ACC112 (cell line): ENCODE data around the gene SLC25A13.

Experiments used
- H2AFZ ChIP-seq: fragments of 200-600 bp; sonication (generic); one replicate; pipeline ENCODE4 v1.6.0; 2017; ENCODE audit warnings: antibody characterized with exemption, low read length; ENCODE audit not compliant: unreplicated experiment
- H3K27ac ChIP-seq: fragments of 200-600 bp; sonication (generic); 2 replicates; pipeline ENCODE4 v1.5.1; 2014; ENCODE audit warnings: low read depth, mild to moderate bottlenecking, antibody characterized with exemption, low read length, moderate library complexity
- H3K27me3 ChIP-seq: fragments of 200-600 bp; sonication (generic); 2 replicates; pipeline ENCODE4 v1.6.1; 2014; ENCODE audit warnings: mild to moderate bottlenecking, antibody characterized with exemption, low read length, moderate library complexity, mixed read lengths; ENCODE audit not compliant: insufficient read depth
- H3K36me3 ChIP-seq: fragments of 200-600 bp; sonication (generic); 2 replicates; pipeline ENCODE4 v1.6.1; 2016; ENCODE audit warnings: mild to moderate bottlenecking, antibody characterized with exemption, low read length, moderate library complexity, mixed read lengths; ENCODE audit not compliant: insufficient read depth
- H3K4me1 ChIP-seq: fragments of 200-600 bp; sonication (generic); one replicate; pipeline ENCODE4 v1.6.1; 2016; ENCODE audit warnings: low read length, mixed read lengths; ENCODE audit not compliant: insufficient read depth, unreplicated experiment, control insufficient read depth
- H3K4me3 ChIP-seq: fragments of 200-600 bp; sonication (generic); 2 replicates; pipeline ENCODE4 v1.5.1; 2014; ENCODE audit warnings: mild to moderate bottlenecking, low read depth, low read length
- H3K79me2 ChIP-seq: fragments of 200-600 bp; sonication (generic); one replicate; pipeline ENCODE4 v1.6.0; 2016; ENCODE audit warnings: low read length; ENCODE audit not compliant: control insufficient read depth, unreplicated experiment, insufficient read depth

Gene SLC25A13

GRCh38 chr7:96276019-96276418, 45.9 kb downstream of the SLC25A13 start:
- peaks cover 2% of the 10 kb centered on the region for H3K79me2 ChIP-seq
- no peak overlapping the region for H3K4me3 ChIP-seq
- no peaks in the 10 kb centered on the region for H3K4me1 ChIP-seq

GRCh38 chr7:96273716-96274115, 48.2 kb downstream of the SLC25A13 start:
- Histone ChIP-seq H3K27ac (no peak overlapping the region), H3K4me3 (no peak overlapping the region), H3K36me3 (peaks cover 4% of the 10 kb centered on the region; the same call in 1 of the 2 replicates), H3K79me2 (no peaks in the 10 kb centered on the region), H3K27me3 (no peaks in the 10 kb centered on the region), H2AFZ (no peak overlapping the region), H3K4me1 (no peaks in the 10 kb centered on the region)

More at GRCh38 chr7:96276019-96276418, 45.9 kb downstream of the SLC25A13 start:
- Histone ChIP-seq H2AFZ (no peak overlapping the region), H3K27me3 (no peaks in the 10 kb centered on the region), H3K36me3 (no peaks in the 10 kb centered on the region), H3K27ac (no peak overlapping the region)

- Histone ChIP-seq H2AFZ (no peak overlapping the region), H3K27ac (no peak overlapping the region), H3K4me3 (no peak overlapping the region), H3K4me1 (no peaks in the 10 kb centered on the region), H3K36me3 (peaks cover 4% of the 10 kb centered on the region), H3K79me2 (no peaks in the 10 kb centered on the region), H3K27me3 (no peaks in the 10 kb centered on the region)
These were observed 52.5 kb downstream of the SLC25A13 start for GRCh38 chr7:96269246-96269994.

GRCh38 chr7:96266580-96266979, 55.3 kb downstream of the SLC25A13 start:
- Histone ChIP-seq H3K79me2 (no peaks in the 10 kb centered on the region), H3K36me3 (peaks cover 4% of the 10 kb centered on the region)

GRCh38 chr7:96266015-96266414, 55.9 kb downstream of the SLC25A13 start:
- Histone ChIP-seq H3K4me3 (no peak overlapping the region), H3K79me2 (no peaks in the 10 kb centered on the region), H3K27ac (no peak overlapping the region), H3K4me1 (no peaks in the 10 kb centered on the region), H3K27me3 (no peaks in the 10 kb centered on the region), H2AFZ (no peak overlapping the region), H3K36me3 (peaks cover 4% of the 10 kb centered on the region)

More at GRCh38 chr7:96266580-96266979, 55.3 kb downstream of the SLC25A13 start:
- Histone ChIP-seq H3K27me3 (no peaks in the 10 kb centered on the region), H3K27ac (no peak overlapping the region), H3K4me1 (no peaks in the 10 kb centered on the region), H2AFZ (no peak overlapping the region), H3K4me3 (no peak overlapping the region)

- H3K4me1 ChIP-seq = no peaks in the 10 kb centered on the region
- H3K36me3 ChIP-seq = no peaks in the 10 kb centered on the region
- no peaks in the 10 kb centered on the region for H3K27me3 ChIP-seq
- H2AFZ ChIP-seq = no peak overlapping the region
- H3K4me3 ChIP-seq = no peak overlapping the region
- H3K79me2 ChIP-seq = no peaks in the 10 kb centered on the region
- H3K27ac ChIP-seq = no peak overlapping the region
These were observed 67.9 kb downstream of the SLC25A13 start for GRCh38 chr7:96253964-96254363.

- no peak overlapping the region for H3K27ac ChIP-seq
- H3K4me3 ChIP-seq = no peak overlapping the region
- H3K4me1 ChIP-seq = no peaks in the 10 kb centered on the region
- no peaks in the 10 kb centered on the region for H3K36me3 ChIP-seq
- H2AFZ ChIP-seq = no peak overlapping the region
- H3K79me2 ChIP-seq = no peaks in the 10 kb centered on the region
- no peaks in the 10 kb centered on the region for H3K27me3 ChIP-seq
These were observed 68.5 kb downstream of the SLC25A13 start for GRCh38 chr7:96253441-96253840.

- no peaks in the 10 kb centered on the region for H3K27me3 ChIP-seq
- no peak overlapping the region for H2AFZ ChIP-seq
- H3K4me1 ChIP-seq = no peaks in the 10 kb centered on the region
- H3K4me3 ChIP-seq = no peak overlapping the region
- no peaks in the 10 kb centered on the region for H3K36me3 ChIP-seq
- H3K27ac ChIP-seq = no peak overlapping the region
- peaks cover 4% of the 10 kb centered on the region for H3K79me2 ChIP-seq
These were observed 71.0 kb downstream of the SLC25A13 start for GRCh38 chr7:96250776-96251361.

- H3K79me2 ChIP-seq = peaks cover 6% of the 10 kb centered on the region
- H3K27ac ChIP-seq = no peak overlapping the region
- no peaks in the 10 kb centered on the region for H3K4me1 ChIP-seq
- H3K27me3 ChIP-seq = no peaks in the 10 kb centered on the region
- no peaks in the 10 kb centered on the region for H3K36me3 ChIP-seq
- no peak overlapping the region for H2AFZ ChIP-seq
- H3K4me3 ChIP-seq = no peak overlapping the region
These were observed 73.5 kb downstream of the SLC25A13 start for GRCh38 chr7:96248405-96248804.

GRCh38 chr7:96246919-96247318, 75.0 kb downstream of the SLC25A13 start:
- H3K27ac ChIP-seq = no peak overlapping the region
- peaks cover 6% of the 10 kb centered on the region for H3K79me2 ChIP-seq
- H3K4me1 ChIP-seq = no peaks in the 10 kb centered on the region
- H2AFZ ChIP-seq = no peak overlapping the region
- H3K36me3 ChIP-seq = no peaks in the 10 kb centered on the region
- H3K27me3 ChIP-seq = no peaks in the 10 kb centered on the region
- H3K4me3 ChIP-seq = no peak overlapping the region

- no peaks in the 10 kb centered on the region for H3K36me3 ChIP-seq
- no peak overlapping the region for H2AFZ ChIP-seq
- H3K4me3 ChIP-seq = no peak overlapping the region
- H3K4me1 ChIP-seq = no peaks in the 10 kb centered on the region
- no peak overlapping the region for H3K27ac ChIP-seq
- H3K79me2 ChIP-seq = peaks cover 6% of the 10 kb centered on the region
- no peaks in the 10 kb centered on the region for H3K27me3 ChIP-seq
These were observed 77.0 kb downstream of the SLC25A13 start for GRCh38 chr7:96244992-96245292.
